CD8-positive, alpha-beta memory T cell (primary cell): ENCODE data around the gene PRKD1. TPM values are rescaled to one million over a fixed set of nuclear protein-coding genes. Genes with fewer than 3 reads are reported as not detected.

Experiments used
- CTCF ChIA-PET: fragments of 350-600 bp; sonication (Branson Sonifier 250); formaldehyde crosslinking; loops from one replicate; lab custom pipeline; 2021; ENCODE audit warnings: antibody characterized with exemption; lab: Charles Lee
- POLR2A ChIA-PET: fragments of 350-600 bp; sonication (Branson Sonifier 250); formaldehyde crosslinking; loops from one replicate; lab custom pipeline; 2021; ENCODE audit warnings: antibody characterized with exemption; lab: Charles Lee
- DNase-seq, 5 donors: peaks; one replicate each; pipeline versions ENCODE4 v3.0.0 to v3.0.0-alpha.2; 2020 to 2022; ENCODE audit warnings: mixed read lengths in 1 of 5
- H3K27ac ChIP-seq: one replicate; pipeline ENCODE4 v1.7.0; 2013; ENCODE audit warnings: low read depth, mild to moderate bottlenecking, low read length, moderate library complexity
- H3K27me3 ChIP-seq: 2 replicates; pipeline ENCODE4 v1.7.0; 2013; ENCODE audit warnings: low read length, mild to moderate bottlenecking; ENCODE audit not compliant: insufficient read depth, poor library complexity, severe bottlenecking
- H3K36me3 ChIP-seq: 2 replicates; pipeline ENCODE4 v1.7.0; 2013; ENCODE audit warnings: mild to moderate bottlenecking, low read length, moderate library complexity; ENCODE audit not compliant: insufficient read depth
- H3K4me1 ChIP-seq: 2 replicates; pipeline ENCODE4 v1.7.0; 2013; ENCODE audit warnings: mild to moderate bottlenecking, low read length, moderate library complexity; ENCODE audit not compliant: insufficient read depth
- H3K4me3 ChIP-seq: 2 replicates; pipeline ENCODE4 v1.7.0; 2013; ENCODE audit warnings: mild to moderate bottlenecking, low read length
- H3K9me3 ChIP-seq: 2 replicates; pipeline ENCODE4 v1.7.0; 2013; ENCODE audit warnings: mild to moderate bottlenecking, low read length
- H3K27ac Mint-ChIP-seq, 8 donors: one replicate each; pipeline ENCODE4 v1.8.0; 2020 to 2021; ENCODE audit warnings: mixed read lengths in 8 of 8, mild to moderate bottlenecking in 6 of 8, inconsistent platforms in 3 of 8, moderate library complexity in 3 of 8
- H3K27me3 Mint-ChIP-seq, 2 donors: one replicate each; pipeline ENCODE4 v1.8.0; 2020 to 2021; ENCODE audit warnings: mixed read lengths in 2 of 2, mild to moderate bottlenecking in 1 of 2, moderate library complexity in 1 of 2
- H3K36me3 Mint-ChIP-seq, 3 donors: one replicate each; pipeline ENCODE4 v1.8.0; 2020 to 2021; ENCODE audit warnings: mixed read lengths in 3 of 3, inconsistent platforms in 1 of 3, mild to moderate bottlenecking in 1 of 3
- H3K4me1 Mint-ChIP-seq, 3 donors: one replicate each; pipeline ENCODE4 v1.8.0; 2020 to 2021; ENCODE audit warnings: mixed read lengths in 3 of 3, inconsistent platforms in 1 of 3, mild to moderate bottlenecking in 1 of 3
- H3K4me3 Mint-ChIP-seq, 7 donors: one replicate each; pipeline ENCODE4 v1.8.0; 2020 to 2021; ENCODE audit warnings: mixed read lengths in 7 of 7, mild to moderate bottlenecking in 6 of 7, moderate library complexity in 4 of 7, inconsistent platforms in 2 of 7
- H3K9me3 Mint-ChIP-seq, 5 donors: one replicate each; pipeline ENCODE4 v1.8.0; 2020 to 2022; ENCODE audit warnings: mixed read lengths in 5 of 5, mild to moderate bottlenecking in 3 of 5, moderate library complexity in 2 of 5, inconsistent platforms in 1 of 5
- polyA plus RNA-seq: library from polyadenylated mRNA; unstranded; fragments of 300-500 nt; fragmentation: Illumina TruSeq; gene quantifications from one replicate; pipeline ENCODE4 v1.2.3, GENCODE V29; 2021
- total RNA-seq, 2 experiments: library from RNA; stranded (reverse); gene quantifications; one replicate each; pipeline ENCODE4 v1.2.3, GENCODE V29; 2021

The PRKD1 gene
- total and polyA plus RNA-seq, 3 experiments from 2014 or later: not detected

DNA sequence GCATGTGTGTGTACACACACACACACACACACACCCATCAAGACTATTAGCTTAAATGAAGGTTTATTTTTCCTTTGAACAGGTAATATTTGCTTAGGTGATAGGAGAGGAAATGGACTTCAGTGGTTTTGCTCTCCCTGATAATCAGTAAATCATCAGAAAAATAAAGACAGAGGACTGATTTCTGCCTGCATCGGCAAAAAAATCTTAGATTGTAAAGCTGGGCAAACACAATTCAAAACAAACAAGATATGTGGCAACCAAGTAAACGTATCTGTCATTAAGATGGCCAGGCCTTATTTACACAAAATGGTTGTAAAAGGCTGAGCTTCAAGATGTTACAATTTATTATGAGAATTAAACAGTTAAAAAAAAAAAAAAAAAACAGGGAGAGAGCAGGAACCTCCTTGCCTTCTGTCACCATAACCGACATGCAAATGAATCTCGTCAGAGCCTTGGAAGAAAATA lies 31.3 kb downstream of the PRKD1 start:
- Mint-ChIP-seq H3K4me1 (no peaks in the 10 kb centered on the region), H3K4me3 (no peak overlapping the region), H3K27me3 (no peaks in the 10 kb centered on the region), H3K36me3 (no peaks in the 10 kb centered on the region), H3K9me3 (peaks cover 0 to 13% (median 4%) of the 10 kb centered on the region in 5 donors), H3K27ac (no peak overlapping the region)
- Histone ChIP-seq H3K9me3 (no peaks in the 10 kb centered on the region), H3K4me1 (no peaks in the 10 kb centered on the region), H3K4me3 (no peak overlapping the region), H3K27ac (no peak overlapping the region), H3K36me3 (no peaks in the 10 kb centered on the region), H3K27me3 (no peaks in the 10 kb centered on the region)
- ChIA-PET CTCF (no interaction called here), POLR2A (no interaction called here)
- DNase-seq: no peak

DNA sequence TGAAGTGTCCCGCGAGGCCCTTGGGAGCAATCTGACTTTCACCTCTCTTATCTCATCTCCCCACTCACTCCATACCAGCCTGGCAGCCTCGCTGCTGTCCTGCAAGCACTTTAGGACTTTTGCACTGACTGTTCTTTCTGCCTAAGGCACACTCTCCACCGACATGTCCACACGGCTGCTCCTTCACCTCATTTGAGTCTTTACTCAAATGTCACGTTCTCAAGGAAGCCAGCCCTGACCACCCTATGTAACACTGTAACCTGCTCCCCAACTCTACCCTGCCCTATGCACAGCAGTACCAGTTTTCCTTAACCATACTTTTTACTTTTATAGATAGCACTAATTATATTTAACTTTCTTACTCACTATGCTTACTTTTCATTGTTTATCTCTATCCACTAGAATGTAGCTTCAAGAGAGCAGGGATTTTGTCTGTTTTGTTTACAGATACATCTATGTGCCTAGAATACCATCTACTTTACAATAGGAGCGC lies 32.0 kb downstream of the PRKD1 start:
- Histone ChIP-seq H3K4me1 (no peaks in the 10 kb centered on the region), H3K36me3 (no peaks in the 10 kb centered on the region), H3K27me3 (no peaks in the 10 kb centered on the region), H3K4me3 (no peak overlapping the region), H3K27ac (no peak overlapping the region), H3K9me3 (no peaks in the 10 kb centered on the region)
- H3K36me3 Mint-ChIP-seq: no peaks in the 10 kb centered on the region
- no peaks in the 10 kb centered on the region for H3K27me3 Mint-ChIP-seq
- CTCF ChIA-PET: no interaction called here
- POLR2A ChIA-PET: no interaction called here
- peaks cover 0 to 13% (median 4%) of the 10 kb centered on the region in 5 donors for H3K9me3 Mint-ChIP-seq
- no peaks in the 10 kb centered on the region for H3K4me1 Mint-ChIP-seq
- no peak for DNase-seq
- no peak overlapping the region for H3K4me3 Mint-ChIP-seq
- no peak overlapping the region for H3K27ac Mint-ChIP-seq

- CTCF ChIA-PET: no interaction called here
Measured at GRCh38 chr14:29893989-29894388, 33.7 kb downstream of the PRKD1 start.

DNA sequence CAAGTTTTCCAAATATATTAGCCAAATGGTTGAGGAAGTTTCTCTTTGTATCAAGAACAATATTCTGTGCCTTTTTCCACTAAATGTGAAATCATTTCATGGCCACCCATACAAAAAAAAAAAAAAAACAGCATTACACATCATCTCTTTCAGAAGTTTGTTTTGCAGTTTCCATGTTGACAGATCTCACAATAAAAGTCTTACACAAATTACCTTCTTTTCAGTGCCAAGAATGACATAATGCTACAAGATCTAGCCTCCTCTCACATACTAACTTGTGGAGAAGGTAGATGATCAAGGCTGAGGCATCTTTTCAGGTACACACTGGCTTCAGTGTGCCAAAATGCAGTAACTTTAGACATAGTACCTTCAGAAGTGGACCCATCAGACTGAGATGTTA lies 35.3 kb downstream of the PRKD1 start:
- ChIA-PET POLR2A (no interaction called here), CTCF (no interaction called here)
- no peak overlapping the region for H3K27ac Mint-ChIP-seq
- H3K9me3 Mint-ChIP-seq: peaks cover 0 to 15% (median 5%) of the 10 kb centered on the region in 5 donors
- H3K27me3 ChIP-seq: no peaks in the 10 kb centered on the region
- no peaks in the 10 kb centered on the region for H3K4me1 ChIP-seq
- H3K4me1 Mint-ChIP-seq: no peaks in the 10 kb centered on the region
- H3K27ac ChIP-seq: no peak overlapping the region
- H3K36me3 Mint-ChIP-seq: no peaks in the 10 kb centered on the region
- H3K27me3 Mint-ChIP-seq: no peaks in the 10 kb centered on the region
- no peaks in the 10 kb centered on the region for H3K36me3 ChIP-seq
- H3K9me3 ChIP-seq: no peaks in the 10 kb centered on the region
- no peak for DNase-seq
- H3K4me3 ChIP-seq: no peak overlapping the region
- no peak overlapping the region for H3K4me3 Mint-ChIP-seq

More at GRCh38 chr14:29893989-29894388, 33.7 kb downstream of the PRKD1 start:
- no peaks in the 10 kb centered on the region for H3K27me3 Mint-ChIP-seq
- no peaks in the 10 kb centered on the region for H3K27me3 ChIP-seq
- H3K27ac Mint-ChIP-seq: no peak overlapping the region
- no peak overlapping the region for H3K4me3 Mint-ChIP-seq
- POLR2A ChIA-PET: no interaction called here
- DNase-seq: no peak
- H3K36me3 Mint-ChIP-seq: no peaks in the 10 kb centered on the region
- no peaks in the 10 kb centered on the region for H3K4me1 Mint-ChIP-seq
- H3K4me1 ChIP-seq: no peaks in the 10 kb centered on the region
- no peak overlapping the region for H3K27ac ChIP-seq
- H3K9me3 Mint-ChIP-seq: peaks cover 0 to 11% (median 2%) of the 10 kb centered on the region in 5 donors
- H3K9me3 ChIP-seq: no peaks in the 10 kb centered on the region
- no peak overlapping the region for H3K4me3 ChIP-seq
- H3K36me3 ChIP-seq: no peaks in the 10 kb centered on the region

DNA sequence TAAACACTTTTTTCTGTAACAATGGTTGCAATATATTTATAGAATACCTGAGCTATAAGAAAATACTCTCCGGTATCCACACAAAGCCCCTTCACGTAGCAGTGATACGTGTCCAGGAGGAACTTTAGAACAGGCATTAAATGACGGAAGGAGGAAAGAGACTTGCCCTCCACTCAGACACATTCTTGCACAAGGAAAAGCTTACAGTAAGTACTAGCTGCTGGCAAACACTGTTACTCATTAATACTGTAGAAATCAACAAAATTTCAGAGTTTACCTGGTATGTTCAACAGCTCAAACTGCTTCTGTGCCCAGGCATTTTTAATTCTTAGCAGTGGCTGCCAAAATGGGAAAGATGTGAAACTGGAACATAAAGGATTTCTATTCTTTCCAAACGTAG lies 41.7 kb downstream of the PRKD1 start:
- CTCF ChIA-PET: no interaction called here

GRCh38 chr14:29868000-29868399 lies 59.6 kb downstream of the PRKD1 start:
- peaks cover 2 to 11% (median 4%) of the 10 kb centered on the region in 5 donors for H3K9me3 Mint-ChIP-seq
- no peaks in the 10 kb centered on the region for H3K27me3 Mint-ChIP-seq
- H3K4me3 Mint-ChIP-seq: no peak overlapping the region
- ChIA-PET POLR2A (no interaction called here), CTCF (no interaction called here)
- no peak for DNase-seq
- Histone ChIP-seq H3K27me3 (no peaks in the 10 kb centered on the region), H3K4me1 (no peaks in the 10 kb centered on the region), H3K9me3 (no peaks in the 10 kb centered on the region), H3K4me3 (no peak overlapping the region), H3K27ac (no peak overlapping the region), H3K36me3 (no peaks in the 10 kb centered on the region)
- no peak overlapping the region for H3K27ac Mint-ChIP-seq
- no peaks in the 10 kb centered on the region for H3K36me3 Mint-ChIP-seq
- no peaks in the 10 kb centered on the region for H3K4me1 Mint-ChIP-seq

More for the DNA sequence above, 41.7 kb downstream of the PRKD1 start:
- no peaks in the 10 kb centered on the region for H3K4me1 Mint-ChIP-seq
- Histone ChIP-seq H3K4me3 (no peak overlapping the region), H3K27me3 (no peaks in the 10 kb centered on the region), H3K36me3 (no peaks in the 10 kb centered on the region), H3K4me1 (no peaks in the 10 kb centered on the region), H3K27ac (no peak overlapping the region), H3K9me3 (no peaks in the 10 kb centered on the region)
- peaks cover 10 to 21% (median 13%) of the 10 kb centered on the region in 5 donors for H3K9me3 Mint-ChIP-seq
- POLR2A ChIA-PET: no interaction called here
- H3K27ac Mint-ChIP-seq: no peak overlapping the region
- no peaks in the 10 kb centered on the region for H3K36me3 Mint-ChIP-seq
- no peak overlapping the region for H3K4me3 Mint-ChIP-seq
- no peaks in the 10 kb centered on the region for H3K27me3 Mint-ChIP-seq
- no peak for DNase-seq

DNA sequence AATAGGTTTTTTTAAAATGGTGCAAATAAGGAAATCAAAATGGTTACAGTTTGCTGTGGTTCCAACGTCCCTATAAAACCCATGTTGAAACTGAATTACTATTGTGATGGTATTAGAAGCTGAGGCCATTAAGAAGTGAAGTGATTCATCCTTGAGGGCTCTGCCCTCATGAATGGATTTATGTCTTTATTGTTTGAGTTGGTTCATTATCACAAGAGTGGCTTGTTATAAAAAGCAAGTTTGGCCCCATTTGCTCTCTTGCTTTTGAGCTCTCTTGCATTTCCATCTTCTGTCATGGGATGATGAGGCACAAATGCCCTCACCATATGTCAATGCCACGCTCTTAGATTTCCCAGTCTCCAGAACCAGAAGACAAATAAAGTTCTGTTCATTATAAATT lies 62.3 kb downstream of the PRKD1 start:
- Histone ChIP-seq H3K9me3 (no peaks in the 10 kb centered on the region), H3K4me3 (no peak overlapping the region), H3K27me3 (no peaks in the 10 kb centered on the region), H3K27ac (no peak overlapping the region), H3K36me3 (no peaks in the 10 kb centered on the region), H3K4me1 (no peaks in the 10 kb centered on the region)
- no peak overlapping the region for H3K27ac Mint-ChIP-seq
- POLR2A ChIA-PET: no interaction called here
- H3K4me1 Mint-ChIP-seq: no peaks in the 10 kb centered on the region
- H3K36me3 Mint-ChIP-seq: no peaks in the 10 kb centered on the region
- no peaks in the 10 kb centered on the region for H3K27me3 Mint-ChIP-seq
- CTCF ChIA-PET: no interaction called here
- H3K9me3 Mint-ChIP-seq: peaks cover 0 to 12% (median 6%) of the 10 kb centered on the region in 5 donors
- DNase-seq: no peak
- H3K4me3 Mint-ChIP-seq: no peak overlapping the region

DNA sequence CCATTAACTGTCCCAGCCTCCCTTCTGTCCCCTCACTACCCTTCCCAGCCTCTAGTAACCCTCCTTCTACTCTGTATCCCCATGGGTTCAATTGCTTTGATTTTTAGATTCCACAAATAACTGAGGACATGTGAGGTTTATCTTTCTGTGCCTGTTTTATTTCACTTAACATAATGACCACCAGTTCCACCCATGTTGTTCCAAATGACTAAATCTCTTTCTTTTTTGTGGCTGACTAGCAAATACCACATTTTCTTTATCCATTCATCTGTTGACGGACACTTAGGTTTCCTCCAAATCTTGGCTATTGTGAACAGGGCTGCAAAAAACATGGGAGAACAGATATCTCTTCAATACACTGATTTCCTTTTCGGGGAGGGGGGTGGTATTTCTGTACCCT lies 65.7 kb downstream of the PRKD1 start:
- Mint-ChIP-seq H3K4me1 (no peaks in the 10 kb centered on the region), H3K27me3 (no peaks in the 10 kb centered on the region), H3K4me3 (no peak overlapping the region), H3K27ac (no peak overlapping the region), H3K36me3 (no peaks in the 10 kb centered on the region), H3K9me3 (peaks cover 2 to 15% (median 4%) of the 10 kb centered on the region in 5 donors)
- ChIA-PET POLR2A (no interaction called here), CTCF (no interaction called here)
- DNase-seq: no peak
- Histone ChIP-seq H3K36me3 (no peaks in the 10 kb centered on the region), H3K27me3 (no peaks in the 10 kb centered on the region), H3K4me1 (no peaks in the 10 kb centered on the region), H3K27ac (no peak overlapping the region), H3K9me3 (no peaks in the 10 kb centered on the region), H3K4me3 (no peak overlapping the region)
